CD14-positive monocyte (primary cell): ENCODE data around the gene CDH4. TPM values are rescaled to one million over a fixed set of nuclear protein-coding genes. Genes with fewer than 3 reads are reported as not detected.

ENCODE experiments used
- DNase-seq, 3 donors: peaks; one replicate each; pipeline ENCODE4 v3.0.0-alpha.2; 2011 to 2022
- H2AFZ ChIP-seq: 2 replicates; pipeline ENCODE4 v1.6.0; 2012; ENCODE audit warnings: mild to moderate bottlenecking, low read depth, low read length, inconsistent platforms; ENCODE audit not compliant: insufficient read depth, poor library complexity, severe bottlenecking
- H3K27ac ChIP-seq, 2 donors: 1 replicate in 1 of 2; 2 replicates in 1 of 2; pipeline ENCODE4 v1.5.1; 2012 to 2013; ENCODE audit warnings: low read length in 2 of 2, control low read depth in 1 of 2, inconsistent platforms in 1 of 2, low read depth in 1 of 2, mild to moderate bottlenecking in 1 of 2
- H3K27me3 ChIP-seq, 2 donors: one replicate each; pipeline versions ENCODE4 v1.6.0 to v1.6.1; 2011 to 2013; ENCODE audit warnings: low read length in 2 of 2; ENCODE audit not compliant: control insufficient read depth in 2 of 2, insufficient read depth in 2 of 2
- H3K36me3 ChIP-seq, 2 donors: replicated peaks in 1 of 2; 1 replicate in 1 of 2; 2 replicates in 1 of 2; pipeline versions ENCODE4 v1.5.1 to v1.6.1; 2012 to 2013; ENCODE audit warnings: low read length in 2 of 2, control low read depth in 1 of 2, inconsistent platforms in 1 of 2, mild to moderate bottlenecking in 1 of 2; ENCODE audit not compliant: insufficient read depth in 2 of 2, control insufficient read depth in 1 of 2
- H3K4me1 ChIP-seq, 2 donors: 1 replicate in 1 of 2; 2 replicates in 1 of 2; pipeline versions ENCODE4 v1.5.1 to v1.6.1; 2012 to 2013; ENCODE audit warnings: low read length in 2 of 2, control low read depth in 1 of 2, inconsistent platforms in 1 of 2, mild to moderate bottlenecking in 1 of 2, moderate library complexity in 1 of 2; ENCODE audit not compliant: insufficient read depth in 2 of 2, control insufficient read depth in 1 of 2
- H3K4me2 ChIP-seq: replicated peaks from 2 replicates; pipeline ENCODE3; 2012; ENCODE audit warnings: low read length, moderate library complexity, mild to moderate bottlenecking; ENCODE audit not compliant: poor library complexity, severe bottlenecking; ENCODE audit errors: extremely low read depth
- H3K4me3 ChIP-seq, 3 experiments: fragments of 200-600 bp in 1 of 3; sonication (generic) in 1 of 3; replicated peaks in 1 of 3; 1 replicate in 2 of 3; 2 replicates in 1 of 3; pipeline ENCODE4 v1.5.1; 2011 to 2013; ENCODE audit warnings: low read length in 3 of 3, mild to moderate bottlenecking in 3 of 3, control low read depth in 2 of 3, low read depth in 2 of 3, inconsistent platforms in 1 of 3, moderate library complexity in 1 of 3
- H3K79me2 ChIP-seq: 2 replicates; pipeline ENCODE4 v1.6.0; 2012; ENCODE audit warnings: mild to moderate bottlenecking, control low read depth, inconsistent platforms, low read length, moderate library complexity; ENCODE audit not compliant: insufficient read depth
- H3K9ac ChIP-seq: 2 replicates; pipeline ENCODE4 v1.6.0; 2017; ENCODE audit warnings: low read length, mild to moderate bottlenecking; ENCODE audit not compliant: insufficient read depth, poor library complexity, severe bottlenecking
- H3K9me3 ChIP-seq, 2 donors: replicated peaks in 1 of 2; 1 replicate in 1 of 2; 2 replicates in 1 of 2; pipeline versions ENCODE4 v1.5.1 to v1.6.1; 2012 to 2013; ENCODE audit warnings: low read length in 2 of 2, control low read depth in 1 of 2; ENCODE audit not compliant: control insufficient read depth in 1 of 2, insufficient read depth in 1 of 2
- H4K20me1 ChIP-seq: 2 replicates; pipeline ENCODE4 v1.6.0; 2012; ENCODE audit warnings: mild to moderate bottlenecking, low read length, control low read depth, moderate library complexity; ENCODE audit not compliant: insufficient read depth
- H3K27ac Mint-ChIP-seq, 7 donors: one replicate each; pipeline ENCODE4 v1.8.0; 2020; ENCODE audit warnings: mild to moderate bottlenecking in 7 of 7, mixed read lengths in 7 of 7, moderate library complexity in 6 of 7, inconsistent platforms in 2 of 7
- H3K27me3 Mint-ChIP-seq, 3 donors: one replicate each; pipeline ENCODE4 v1.8.0; 2021 to 2022; ENCODE audit warnings: low read depth in 3 of 3, mild to moderate bottlenecking in 3 of 3, mixed read lengths in 3 of 3, moderate library complexity in 3 of 3, inconsistent platforms in 1 of 3
- H3K36me3 Mint-ChIP-seq, 2 donors: one replicate each; pipeline ENCODE4 v1.8.0; 2020; ENCODE audit warnings: mixed read lengths in 2 of 2, inconsistent platforms in 1 of 2, mild to moderate bottlenecking in 1 of 2
- H3K4me1 Mint-ChIP-seq: one replicate; pipeline ENCODE4 v1.8.0; 2020; ENCODE audit warnings: mild to moderate bottlenecking, mixed read lengths
- H3K4me3 Mint-ChIP-seq, 2 donors: one replicate each; pipeline ENCODE4 v1.8.0; 2020; ENCODE audit warnings: mild to moderate bottlenecking in 2 of 2, mixed read lengths in 2 of 2, moderate library complexity in 1 of 2
- H3K9me3 Mint-ChIP-seq, 7 donors: one replicate each; pipeline ENCODE4 v1.8.0; 2020 to 2022; ENCODE audit warnings: mixed read lengths in 7 of 7, mild to moderate bottlenecking in 6 of 7, moderate library complexity in 6 of 7, inconsistent platforms in 2 of 7
- CTCF ChIP-seq: fragments of 200-600 bp; IDR thresholded peaks from one replicate; pipeline ENCODE4 v1.8.0; 2022; ENCODE audit warnings: antibody characterized with exemption, mild to moderate bottlenecking
- WGBS: methylation state at CpG from one replicate; pipeline ENCODE4 v1.1.5; 2013; ENCODE audit warnings: missing lambda C conversion rate; ENCODE audit not compliant: insufficient coverage; 5-methylcytosine and 5-hydroxymethylcytosine counted together
- intact Hi-C, 2 donors: fragments of 100-400 bp; cut with micrococcal nuclease; formaldehyde crosslinking; loops; one replicate each; pipeline versions ENCODE4 v1.15.0 to v1.15.1; 2023
- polyA plus RNA-seq, 3 donors: library from polyadenylated mRNA; depleted of rRNA in 1 of 3; unstranded in 2 of 3; stranded (reverse) in 1 of 3; fragments of 300-500 nt in 2 of 3; fragments of >200 nt in 1 of 3; fragmentation: Illumina TruSeq in 2 of 3; gene quantifications; 1 replicate in 2 of 3; 2 replicates in 1 of 3; pipeline ENCODE4 v1.2.3, GENCODE V29; 2012 to 2021

CDH4 gene
- polyA plus RNA-seq, 3 donors, result not detected

GRCh38 chr20:61839223-61839911 is 587.3 kb downstream of the CDH4 start:
- WGBS, result 98% methylated on average over 10 of the region's 10 CpGs
- no peak for TF ChIP-seq CTCF
- intact Hi-C loops, result no loop called here

GRCh38 chr20:61839912-61840778 is 588.1 kb downstream of the CDH4 start:
- WGBS, result 95% methylated on average over 16 of the region's 26 CpGs
- no peaks in the 10 kb centered on the region for H4K20me1 ChIP-seq
- H3K4me2 ChIP-seq, result no peak overlapping the region
- H3K36me3 ChIP-seq, result no peaks in the 10 kb centered on the region
- no peaks in the 10 kb centered on the region for H3K4me1 Mint-ChIP-seq
- no peak overlapping the region for H3K4me3 Mint-ChIP-seq
- peaks cover 0 to 25% (median 13%) of the 10 kb centered on the region in 7 donors for H3K9me3 Mint-ChIP-seq
- H3K27me3 Mint-ChIP-seq, result peaks cover 0 to 2% (median 0%) of the 10 kb centered on the region in 3 donors
- peaks cover 0 to 71% of the 10 kb centered on the region in 2 donors for H3K9me3 ChIP-seq
- DNase-seq, result no peak
- H3K27ac ChIP-seq, result no peak overlapping the region
- no peak overlapping the region for H2AFZ ChIP-seq
- H3K27ac Mint-ChIP-seq, result no peak overlapping the region
- no peak overlapping the region for H3K4me3 ChIP-seq
- no peaks in the 10 kb centered on the region for H3K27me3 ChIP-seq
- intact Hi-C loops, result no loop called here
- no peaks in the 10 kb centered on the region for H3K4me1 ChIP-seq
- no peaks in the 10 kb centered on the region for H3K36me3 Mint-ChIP-seq
- no peak overlapping the region for H3K9ac ChIP-seq
- H3K79me2 ChIP-seq, result no peaks in the 10 kb centered on the region
- TF ChIP-seq CTCF, result no peak

More at GRCh38 chr20:61839223-61839911, 587.3 kb downstream of the CDH4 start:
- H3K4me3 Mint-ChIP-seq, result no peak overlapping the region
- no peaks in the 10 kb centered on the region for H3K4me1 Mint-ChIP-seq
- Histone ChIP-seq H3K36me3 (no peaks in the 10 kb centered on the region), H2AFZ (no peak overlapping the region), H3K9me3 (peaks cover 0 to 71% of the 10 kb centered on the region in 2 donors), H3K79me2 (no peaks in the 10 kb centered on the region), H3K27me3 (no peaks in the 10 kb centered on the region), H3K4me3 (no peak overlapping the region), H3K4me1 (no peaks in the 10 kb centered on the region), H3K9ac (no peak overlapping the region), H3K27ac (no peak overlapping the region), H4K20me1 (no peaks in the 10 kb centered on the region), H3K4me2 (no peak overlapping the region)
- H3K9me3 Mint-ChIP-seq, result peaks cover 0 to 24% (median 5%) of the 10 kb centered on the region in 7 donors
- H3K27me3 Mint-ChIP-seq, result peaks cover 0 to 2% (median 0%) of the 10 kb centered on the region in 3 donors
- H3K36me3 Mint-ChIP-seq, result no peaks in the 10 kb centered on the region
- DNase-seq, result no peak
- no peak overlapping the region for H3K27ac Mint-ChIP-seq
